IPS-11a (cell line): Measurements from ENCODE around the gene UGP2.
"Not testable (repeated sequence)": the region's sequence is repeated elsewhere in the genome, so short reads cannot be mapped to it uniquely, and the experiment has no call there.

Experiments used
- H3K4me3 ChIP-seq: one replicate; pipeline ENCODE4 v1.5.1; 2013; ENCODE audit warnings: low read depth, low read length, control low read depth

Gene UGP2

DNA sequence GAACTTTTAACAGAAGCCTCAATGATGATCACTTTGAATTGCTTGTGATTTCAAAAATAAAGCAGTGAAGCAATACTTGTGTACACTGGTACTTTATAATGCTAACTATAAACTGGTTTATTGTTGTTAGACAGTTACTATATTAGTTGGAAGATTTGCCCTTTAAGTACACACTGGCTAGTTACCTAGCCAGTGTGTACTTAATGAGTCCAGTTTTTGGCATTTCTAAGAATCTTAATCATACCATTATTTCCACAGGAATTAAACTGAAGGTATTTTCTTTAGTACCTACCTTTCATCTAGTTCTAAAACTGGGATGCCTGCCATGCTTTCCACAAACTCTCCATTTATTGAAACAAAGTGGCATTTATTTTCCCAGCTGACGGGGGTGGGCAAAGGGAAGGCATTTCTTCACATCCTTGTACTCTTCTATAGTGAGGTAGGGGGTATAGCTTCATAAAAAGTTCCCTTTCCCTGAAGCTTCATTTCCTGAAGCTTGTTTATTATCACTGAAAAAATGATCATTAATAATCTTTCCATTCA lies 49.9 kb downstream of the UGP2 start:
- H3K4me3 ChIP-seq, result no peak overlapping the region

GRCh38 chr2:63893163-63893562 lies 51.5 kb downstream of the UGP2 start:
- no peak overlapping the region for H3K4me3 ChIP-seq

- no peak overlapping the region for H3K4me3 ChIP-seq
Observed at GRCh38 chr2:63894167-63894566, 52.5 kb downstream of the UGP2 start.

GRCh38 chr2:63898839-63899238 lies 57.1 kb downstream of the UGP2 start:
- no peak overlapping the region for H3K4me3 ChIP-seq

DNA sequence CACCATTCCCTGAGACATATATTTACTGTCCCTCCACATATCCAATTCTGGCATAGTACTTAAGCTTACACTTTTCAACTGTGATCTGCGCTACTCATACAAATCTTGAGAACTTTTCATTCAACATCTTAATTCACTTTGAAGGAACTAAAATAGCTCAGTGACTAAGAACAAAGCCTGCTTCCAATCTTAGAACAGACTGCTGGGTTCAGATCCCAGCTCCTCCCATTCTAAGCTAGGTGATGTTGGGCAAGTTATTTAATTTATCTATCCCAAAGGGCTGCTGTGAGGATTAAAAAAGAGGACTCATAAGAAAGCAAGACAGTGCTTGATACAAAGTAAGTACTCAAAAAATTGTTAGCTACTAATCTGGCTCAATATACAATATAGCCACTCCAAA lies 57.9 kb downstream of the UGP2 start:
- H3K4me3 ChIP-seq, result no peak overlapping the region

DNA sequence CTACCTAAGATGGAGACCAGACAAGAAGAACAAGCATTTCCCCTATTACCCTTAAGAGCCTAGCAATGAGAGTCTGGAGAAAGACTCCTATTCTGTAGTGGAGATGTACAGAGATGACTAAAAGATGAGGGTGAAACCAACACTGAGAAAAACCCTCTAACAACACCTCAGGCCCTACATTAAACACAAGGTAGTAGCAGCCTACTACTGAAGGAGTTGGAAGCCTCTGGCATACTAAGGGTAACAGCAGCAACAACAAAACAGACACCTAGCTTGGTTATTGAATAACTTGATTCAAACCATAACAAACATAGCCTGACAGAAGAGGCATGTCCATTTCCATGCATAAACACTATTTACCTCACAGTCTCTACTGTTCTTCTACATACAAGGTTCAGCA lies 60.5 kb downstream of the UGP2 start:
- H3K4me3 ChIP-seq, result no peak overlapping the region

DNA sequence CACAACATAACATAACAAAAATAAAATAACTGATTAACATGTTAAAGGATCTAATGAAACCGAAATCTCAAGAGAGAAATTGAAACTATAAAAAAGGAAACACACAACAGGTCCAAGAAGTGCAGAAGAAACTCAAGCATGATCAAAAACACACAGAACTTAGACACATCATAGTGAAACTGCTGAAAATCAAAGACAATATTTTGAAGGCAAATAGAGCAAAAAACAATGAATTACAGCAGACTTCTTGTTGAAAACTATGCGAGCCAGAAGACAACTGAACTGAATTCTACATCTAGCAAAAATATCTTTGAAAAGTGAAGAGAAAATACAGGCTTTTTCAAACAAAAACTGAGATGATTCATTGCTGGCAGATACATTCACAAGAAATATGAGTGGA lies 61.3 kb downstream of the UGP2 start:
- H3K4me3 ChIP-seq, result no peak overlapping the region

DNA sequence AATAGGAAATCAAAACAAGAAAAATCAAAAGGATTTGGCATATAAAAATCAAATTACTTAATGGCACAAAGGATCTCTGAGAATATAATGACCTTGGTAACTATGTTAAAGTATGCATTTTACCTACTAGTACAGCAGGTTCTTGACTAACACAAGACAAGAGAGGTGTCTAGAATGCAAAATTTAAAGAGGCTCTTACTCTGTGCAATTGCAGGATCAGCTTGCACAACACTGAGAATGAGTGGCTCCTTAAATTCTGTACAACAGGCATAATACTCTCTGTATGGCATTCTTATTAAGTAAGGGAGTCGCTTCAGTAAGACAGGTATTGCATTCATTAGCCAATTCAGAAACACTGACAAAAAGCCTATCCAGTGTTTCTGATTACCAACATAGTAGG lies 72.6 kb downstream of the UGP2 start:
- no peak overlapping the region for H3K4me3 ChIP-seq

- H3K4me3 ChIP-seq, result no peak overlapping the region
Observed at GRCh38 chr2:63926815-63927214, 85.1 kb downstream of the UGP2 start.

DNA sequence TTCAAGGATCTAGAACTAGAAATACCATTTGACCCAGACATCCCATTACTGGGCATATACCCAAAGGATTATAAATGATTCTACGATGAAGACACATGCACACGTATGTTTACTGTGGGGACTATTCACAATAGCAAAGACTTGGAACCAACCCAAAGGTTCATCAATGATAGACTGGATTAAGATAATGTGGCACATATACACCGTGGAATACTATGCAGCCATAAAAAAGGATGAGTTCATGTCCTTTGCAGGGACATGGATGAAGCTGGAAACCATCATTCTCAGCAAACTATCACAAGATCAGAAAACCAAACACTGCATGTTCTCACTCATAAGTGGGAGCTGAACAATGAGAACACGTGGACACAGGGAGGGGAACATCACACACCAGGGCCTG lies 90.4 kb downstream of the UGP2 start:
- not testable (repeated sequence) for H3K4me3 ChIP-seq
